ENCODE measurements around the gene TRAF7. TPM values are rescaled to one million over a fixed set of nuclear protein-coding genes. Genes with fewer than 3 reads are reported as not detected.

TRAF7 gene
- total RNA-seq, 4 donors from 2014 or later, result 36.3 to 70.1 (median 56.3) TPM

GRCh38 chr16:2181952-2182351 lies 26.4 kb downstream of the TRAF7 start:
- no peak for ATAC-seq
- H3K4me3 ChIP-seq, result no peak overlapping the region
- no peak for TF ChIP-seq POLR2A (IDR thresholded peaks at IDR 0.05)
- no peak for TF ChIP-seq POLR2AphosphoS5 (IDR thresholded peaks at IDR 0.05)
- no peak for TF ChIP-seq EP300 (IDR thresholded peaks at IDR 0.05)
- TF ChIP-seq CTCF (IDR thresholded peaks at IDR 0.05), result no peak
- no peak overlapping the region for H3K27ac ChIP-seq
- no peaks in the 10 kb centered on the region for H3K9me3 ChIP-seq
- peaks cover 0 to 14% of the 10 kb centered on the region in 2 donors for H3K36me3 ChIP-seq
- peaks cover 12% of the 10 kb centered on the region for H3K27me3 ChIP-seq
- peaks cover 0 to 6% (median 0%) of the 10 kb centered on the region in 3 donors for H3K4me1 ChIP-seq
- 82 to 92% methylated on average over 3 to 7 of the region's 20 CpGs for WGBS, 2 donors (ENCODE audit: low coverage in 1 of 2)

- H3K4me1 ChIP-seq, result peaks cover 0 to 1% (median 0%) of the 10 kb centered on the region in 3 donors
- no peaks in the 10 kb centered on the region for H3K9me3 ChIP-seq
- no peaks in the 10 kb centered on the region for H3K36me3 ChIP-seq
- no peak overlapping the region for H3K27ac ChIP-seq
- no CpG with 5 or more reads among the region's 30 CpGs for whole genome bisulfite sequencing, 2 donors (ENCODE audit: low coverage in 1 of 2)
- no peak overlapping the region for H3K4me3 ChIP-seq
- TF ChIP-seq POLR2AphosphoS5 (IDR thresholded peaks at IDR 0.05), result no peak
- no peak for ATAC-seq
- peaks cover 6% of the 10 kb centered on the region for H3K27me3 ChIP-seq
Observed at GRCh38 chr16:2183671-2184070, 28.1 kb downstream of the TRAF7 start.

- H3K36me3 ChIP-seq, result no peaks in the 10 kb centered on the region
- TF ChIP-seq EP300 (IDR thresholded peaks at IDR 0.05) (no peak), POLR2A (IDR thresholded peaks at IDR 0.05) (no peak), POLR2AphosphoS5 (IDR thresholded peaks at IDR 0.05) (no peak)
- H3K9me3 ChIP-seq, result no peaks in the 10 kb centered on the region
- no peaks in the 10 kb centered on the region for H3K4me1 ChIP-seq
- H3K27ac ChIP-seq, result no peak overlapping the region
- no peak for ATAC-seq
- no CpG with 5 or more reads among the region's 19 CpGs for WGBS, 2 donors (ENCODE audit: low coverage in 1 of 2)
- no peak overlapping the region for H3K4me3 ChIP-seq
- peaks cover 4% of the 10 kb centered on the region for H3K27me3 ChIP-seq
Observed at GRCh38 chr16:2184346-2184745, 28.8 kb downstream of the TRAF7 start.

- Histone ChIP-seq H3K4me1 (no peaks in the 10 kb centered on the region), H3K9me3 (no peaks in the 10 kb centered on the region), H3K27me3 (no peaks in the 10 kb centered on the region), H3K27ac (no peak overlapping the region), H3K36me3 (no peaks in the 10 kb centered on the region), H3K4me3 (no peak overlapping the region)
- ATAC-seq, result no peak
- TF ChIP-seq POLR2A (IDR thresholded peaks at IDR 0.05), result no peak
- TF ChIP-seq EP300 (IDR thresholded peaks at IDR 0.05), result no peak
- no peak for TF ChIP-seq CTCF (IDR thresholded peaks at IDR 0.05)
- TF ChIP-seq POLR2AphosphoS5 (IDR thresholded peaks at IDR 0.05), result no peak
- WGBS, 2 donors (ENCODE audit: low coverage in 1 of 2), result 100% methylated on average over 1 of the region's 20 CpGs; no CpG with 5 or more reads in 1 of the 2 donors
Observed at GRCh38 chr16:2184962-2185361, 29.4 kb downstream of the TRAF7 start.

GRCh38 chr16:2186064-2186463 lies 30.5 kb downstream of the TRAF7 start:
- no peaks in the 10 kb centered on the region for H3K27me3 ChIP-seq
- no peak for TF ChIP-seq CTCF (IDR thresholded peaks at IDR 0.05)
- no peak for TF ChIP-seq POLR2A (IDR thresholded peaks at IDR 0.05)
- TF ChIP-seq EP300 (IDR thresholded peaks at IDR 0.05), result no peak
- TF ChIP-seq POLR2AphosphoS5 (IDR thresholded peaks at IDR 0.05), result no peak

GRCh38 chr16:2186505-2186904 lies 30.9 kb downstream of the TRAF7 start:
- TF ChIP-seq POLR2AphosphoS5 (IDR thresholded peaks at IDR 0.05) (no peak), EP300 (IDR thresholded peaks at IDR 0.05) (no peak), CTCF (IDR thresholded peaks at IDR 0.05) (no peak), POLR2A (IDR thresholded peaks at IDR 0.05) (no peak)
- ATAC-seq, result no peak
- Histone ChIP-seq H3K27ac (no peak overlapping the region), H3K4me3 (no peak overlapping the region), H3K9me3 (no peaks in the 10 kb centered on the region), H3K36me3 (no peaks in the 10 kb centered on the region), H3K4me1 (no peaks in the 10 kb centered on the region), H3K27me3 (no peaks in the 10 kb centered on the region)
- no CpG with 5 or more reads among the region's 20 CpGs for WGBS, 2 donors (ENCODE audit: low coverage in 1 of 2)

More at GRCh38 chr16:2186064-2186463, 30.5 kb downstream of the TRAF7 start:
- no peak overlapping the region for H3K27ac ChIP-seq
- no peaks in the 10 kb centered on the region for H3K36me3 ChIP-seq
- WGBS, 2 donors (ENCODE audit: low coverage in 1 of 2), result 92 to 97% methylated on average over 11 to 12 of the region's 13 CpGs
- no peaks in the 10 kb centered on the region for H3K9me3 ChIP-seq
- no peaks in the 10 kb centered on the region for H3K4me1 ChIP-seq
- H3K4me3 ChIP-seq, result no peak overlapping the region
- ATAC-seq, result no peak
